Eye (tissue), 1 donor: ENCODE measurements around the gene PRRX2.
"Not testable (repeated sequence)": the region's sequence is repeated elsewhere in the genome, so short reads cannot be mapped to it uniquely, and the experiment has no call there.

ENCODE experiments used
- DNase-seq: peaks from one replicate; pipeline ENCODE4 v3.0.0-alpha.2; 2015

PRRX2 gene

DNA sequence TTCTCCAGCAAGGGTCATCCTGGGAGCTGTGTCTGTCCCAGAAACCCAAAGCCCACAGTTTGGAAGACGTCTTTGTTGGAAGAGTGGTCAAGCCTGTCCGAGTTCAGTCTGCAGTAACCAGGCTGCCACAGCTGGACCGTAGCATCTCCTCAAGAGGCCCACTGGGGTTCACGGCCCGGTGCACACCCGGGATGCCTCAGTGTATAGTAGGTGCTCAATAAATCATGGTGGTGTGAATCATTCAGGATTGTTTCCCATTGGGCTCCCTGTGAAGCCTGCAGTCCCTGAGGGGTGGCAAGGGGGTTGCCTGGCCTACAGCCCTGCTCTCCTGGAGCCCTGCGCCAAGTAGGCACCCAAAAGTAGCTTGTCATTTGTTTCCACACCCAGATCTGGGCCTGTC, 10.3 kb upstream of the PRRX2 start:
- DNase-seq = no peak

DNA sequence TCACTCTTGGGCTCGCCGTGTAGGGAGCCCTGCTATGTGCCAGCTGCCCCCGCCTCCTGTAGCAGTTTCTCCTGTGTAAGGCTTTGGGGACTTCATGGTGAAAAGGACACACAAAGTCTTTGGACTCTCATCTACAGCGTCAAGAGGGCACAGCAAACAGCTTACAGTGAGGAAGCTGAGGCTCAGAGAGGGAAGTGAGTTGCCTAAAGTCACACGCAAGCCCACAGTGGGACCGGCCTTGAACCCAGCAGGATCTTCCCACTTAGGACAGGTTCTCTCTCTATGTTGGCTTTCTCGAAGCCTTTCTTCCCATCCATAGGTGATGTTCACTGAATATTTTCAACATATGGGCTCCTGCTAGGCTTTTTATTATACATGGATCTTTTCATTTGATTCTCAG, 9.8 kb upstream of the PRRX2 start:
- DNase-seq = no peak

DNA sequence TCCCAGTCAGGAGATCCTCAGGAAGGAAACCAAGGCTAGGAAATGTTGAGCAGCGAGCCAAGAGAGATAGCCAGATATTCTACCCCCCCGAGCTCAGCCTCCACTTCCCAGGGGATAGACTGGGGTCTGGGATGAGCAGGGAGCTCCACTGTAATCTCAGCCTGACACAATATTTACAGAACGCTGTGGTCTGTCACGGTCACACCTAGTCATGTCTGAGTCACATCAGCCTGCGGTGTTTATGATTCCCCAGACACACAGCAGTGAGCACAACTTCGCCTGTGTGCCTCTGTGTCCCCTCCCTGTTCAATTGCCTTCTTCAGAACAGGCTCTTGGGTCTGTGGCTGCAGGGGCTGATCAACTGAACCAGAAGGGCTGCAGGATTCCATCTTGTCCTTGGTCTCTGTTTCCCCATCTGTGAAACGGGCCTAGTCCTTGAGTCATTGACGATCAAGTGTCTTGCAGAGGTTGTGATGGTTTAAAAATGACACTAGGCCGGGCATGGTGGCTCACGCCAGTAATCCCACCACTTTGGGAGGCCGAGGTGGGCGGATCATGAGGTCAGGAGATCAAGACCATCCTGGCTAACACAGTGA, 8.6 kb upstream of the PRRX2 start:
- no peak for DNase-seq

DNA sequence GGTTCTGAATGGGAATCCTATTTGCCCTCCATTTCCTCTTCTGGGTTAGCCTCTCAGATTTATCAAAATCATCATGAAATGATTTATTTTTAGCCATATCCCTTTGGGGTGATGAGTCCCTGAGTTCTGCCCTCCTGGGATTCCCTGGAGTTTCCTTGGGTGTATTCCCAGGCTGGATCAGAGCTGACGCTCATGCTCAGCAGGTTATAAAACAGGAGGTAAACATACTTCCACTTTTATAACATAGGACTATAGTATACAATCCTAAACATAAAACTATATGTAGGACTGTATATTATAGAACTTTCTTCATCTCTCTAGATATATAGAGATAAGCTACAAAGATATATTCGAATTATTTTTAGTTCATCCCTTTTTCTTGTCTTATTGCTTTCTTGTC, 4.4 kb upstream of the PRRX2 start:
- no peak for DNase-seq

DNA sequence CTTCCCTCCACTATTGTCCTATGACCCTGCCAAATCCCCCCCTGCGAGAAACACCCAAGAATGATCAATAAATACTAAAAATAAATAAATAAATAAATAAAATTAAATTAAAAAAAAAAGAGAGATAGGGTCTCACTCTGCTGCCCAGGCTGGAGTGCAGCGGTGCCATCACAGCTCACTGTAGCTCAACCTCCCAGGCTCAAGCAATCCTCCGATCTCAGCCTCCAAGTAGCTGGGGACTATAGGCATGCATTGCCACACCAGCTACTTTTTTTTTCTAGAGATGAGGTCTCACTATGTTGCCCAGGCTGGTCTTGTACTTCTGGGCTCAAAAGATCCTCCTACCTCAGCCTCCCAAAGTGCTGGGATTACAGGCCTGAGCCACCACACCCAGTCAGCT, 3.2 kb upstream of the PRRX2 start:
- not testable (repeated sequence) for DNase-seq

DNA sequence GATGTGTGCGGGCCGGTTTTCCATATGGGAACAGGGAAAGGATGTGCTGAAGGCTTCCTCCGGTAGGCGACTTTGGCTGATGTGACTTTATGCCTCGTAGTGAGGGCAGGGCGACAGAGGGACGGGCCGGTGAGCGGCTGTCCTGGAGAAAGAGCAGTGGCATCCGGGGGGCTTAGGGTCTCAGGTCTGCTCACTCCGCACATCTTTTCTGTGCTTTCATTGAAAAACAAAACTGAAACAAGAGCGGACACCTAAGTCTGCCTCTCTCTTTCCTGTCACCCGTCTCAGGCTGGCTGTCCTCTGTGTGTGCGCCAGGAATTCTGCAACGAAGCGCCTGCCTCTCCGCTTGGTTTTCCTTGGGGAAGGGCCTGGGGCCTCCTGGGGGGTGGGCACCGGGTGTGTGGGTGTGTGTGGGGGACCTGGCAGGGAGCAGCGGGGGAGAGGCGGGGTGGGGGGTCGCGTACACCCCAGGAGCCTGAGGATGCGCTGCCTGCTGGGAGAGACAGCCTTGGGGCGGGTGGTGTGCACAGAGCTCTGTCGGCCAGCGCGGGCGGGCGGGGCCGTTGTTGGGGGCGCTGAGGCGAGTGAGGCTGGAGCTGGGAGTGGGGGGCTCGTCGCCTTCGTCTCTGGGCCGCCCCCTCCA, 580 bp upstream of the PRRX2 start:
- peak; percentile 61 for DNase-seq

DNA sequence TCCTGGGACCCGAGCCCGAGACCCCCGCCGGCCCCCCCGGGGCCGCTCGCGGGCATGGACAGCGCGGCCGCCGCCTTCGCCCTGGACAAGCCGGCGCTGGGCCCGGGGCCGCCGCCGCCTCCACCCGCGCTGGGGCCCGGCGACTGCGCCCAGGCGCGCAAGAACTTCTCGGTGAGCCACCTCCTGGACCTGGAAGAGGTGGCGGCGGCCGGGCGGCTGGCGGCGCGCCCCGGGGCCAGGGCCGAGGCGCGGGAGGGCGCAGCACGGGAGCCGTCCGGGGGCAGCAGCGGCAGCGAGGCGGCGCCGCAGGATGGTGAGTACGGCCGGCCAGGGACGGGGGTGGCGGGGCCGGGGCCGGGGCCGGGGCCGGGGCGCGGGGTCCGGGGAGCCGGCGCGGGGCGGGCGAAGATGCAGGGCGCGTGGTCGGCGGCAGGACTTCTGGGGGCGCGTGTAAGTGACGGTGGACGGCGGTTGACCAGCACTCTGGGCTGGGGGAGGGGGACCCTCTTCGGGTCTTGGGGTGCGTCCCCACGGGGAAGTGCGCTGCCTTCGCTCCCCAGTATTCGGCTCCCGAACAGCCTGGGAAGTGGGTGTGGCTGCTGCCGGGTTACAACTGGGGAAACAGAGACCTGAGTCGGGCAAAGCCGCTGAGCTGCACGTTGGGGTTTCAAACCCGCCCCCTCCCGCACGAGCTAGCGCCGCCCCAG, 520 bp downstream of the PRRX2 start:
- DNase-seq = peak; percentile 20

DNA sequence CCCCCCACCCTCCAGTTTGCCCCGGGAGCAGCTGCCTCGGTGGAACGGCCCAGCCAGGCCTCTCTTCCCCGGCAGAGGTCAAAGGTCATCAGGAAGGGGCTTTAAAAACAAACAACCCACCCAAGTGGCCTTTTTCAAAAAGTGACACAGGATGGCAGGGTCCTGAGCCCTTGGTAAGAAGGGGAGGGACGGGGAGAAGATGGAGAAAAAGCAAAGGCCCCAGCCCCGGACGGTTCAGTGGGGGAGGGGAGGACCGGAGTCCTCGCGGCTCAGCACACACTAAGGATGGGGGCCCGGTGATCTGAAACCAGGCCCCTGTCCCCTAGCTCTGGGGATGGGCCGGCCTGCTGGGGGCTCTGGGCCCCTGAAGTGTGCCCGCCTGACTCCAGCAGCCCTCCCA, 1.1 kb downstream of the PRRX2 start:
- DNase-seq = peak; percentile 18

DNA sequence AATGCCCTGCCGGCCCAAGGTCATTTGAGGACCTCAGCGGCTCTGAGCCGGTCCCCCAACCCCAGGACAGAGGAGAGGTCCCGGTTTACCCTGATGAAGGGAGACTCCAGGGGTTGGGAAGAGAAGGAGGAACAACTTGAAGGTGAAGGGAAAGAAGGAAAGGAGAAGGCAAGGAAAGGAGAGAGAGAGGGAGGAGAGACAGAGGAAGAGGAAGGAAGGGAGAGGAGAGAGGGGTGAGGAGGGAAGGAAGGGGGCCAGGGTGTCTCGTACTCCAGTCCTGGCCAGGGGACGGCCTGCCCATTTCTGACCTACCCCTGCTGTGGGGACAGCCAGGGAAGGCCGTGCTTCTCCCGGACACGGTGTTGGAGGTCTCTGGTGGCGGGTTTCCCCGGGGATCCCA, 1.9 kb downstream of the PRRX2 start:
- no peak for DNase-seq

DNA sequence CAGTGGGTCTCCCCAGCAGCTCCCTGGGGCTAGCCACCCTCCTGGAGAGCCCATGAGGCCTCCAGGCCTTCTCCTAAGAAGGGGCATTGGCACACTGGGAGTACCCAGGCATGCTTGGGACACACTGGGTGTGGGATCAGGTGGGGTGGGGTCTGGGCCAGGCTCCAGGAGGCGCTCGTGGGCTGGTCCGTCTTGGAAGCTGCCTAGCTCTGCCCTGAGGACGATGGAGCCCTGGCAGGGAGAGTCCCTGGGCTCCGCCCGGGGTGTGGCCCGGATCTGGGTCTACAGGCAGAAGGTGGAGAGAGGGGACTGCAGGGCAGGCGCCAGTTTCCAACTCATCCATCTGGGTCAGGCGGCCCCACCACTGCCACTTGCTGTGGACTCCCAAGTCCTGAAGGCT, 2.4 kb downstream of the PRRX2 start:
- DNase-seq = no peak

DNA sequence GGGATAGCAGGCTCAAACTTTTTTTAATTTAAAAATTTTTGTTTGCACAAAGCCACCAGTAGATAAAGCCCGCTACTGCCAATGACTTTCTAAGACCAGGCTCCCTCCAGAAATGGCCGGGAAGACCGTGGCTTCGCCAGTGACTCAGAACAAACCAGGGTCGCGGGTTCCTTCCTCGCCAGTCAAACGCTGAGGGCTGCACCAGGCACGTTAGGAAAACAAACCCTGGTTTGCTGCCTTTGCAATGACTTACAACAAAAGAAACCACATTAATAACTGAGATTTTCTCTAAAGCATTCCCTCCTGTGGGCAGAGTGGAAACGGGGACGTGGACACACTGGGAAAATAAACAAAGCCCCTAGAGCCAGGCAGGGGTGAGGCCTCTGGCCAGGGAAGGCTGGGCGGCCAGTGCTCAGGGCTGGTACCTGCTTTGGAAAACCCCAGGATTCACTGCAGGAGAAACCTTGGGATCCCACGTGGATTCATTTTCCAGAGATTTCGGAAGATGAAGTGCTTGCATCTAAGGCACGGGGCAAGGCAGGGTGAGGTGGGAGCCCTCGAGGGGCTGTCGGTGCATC, 3.8 kb downstream of the PRRX2 start:
- DNase-seq = no peak

DNA sequence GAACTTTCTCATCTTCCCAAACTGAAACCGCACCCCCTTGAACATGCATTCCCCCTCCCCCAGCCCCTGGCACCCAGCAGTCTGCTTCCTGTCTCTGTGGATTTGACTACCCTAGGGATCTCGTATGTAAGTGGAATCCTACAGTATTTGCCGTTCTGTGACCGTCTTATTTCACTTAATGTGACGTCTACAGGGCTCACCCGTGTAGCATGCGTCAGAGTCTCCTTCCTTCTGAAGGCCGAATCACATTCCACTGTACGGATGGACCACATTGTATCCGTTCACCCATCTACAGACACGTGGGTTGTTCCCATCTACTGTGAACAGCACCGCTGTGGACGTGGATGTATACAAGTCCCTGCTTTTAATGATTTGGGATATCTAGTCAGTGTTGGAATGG, 4.5 kb downstream of the PRRX2 start:
- DNase-seq = no peak

DNA sequence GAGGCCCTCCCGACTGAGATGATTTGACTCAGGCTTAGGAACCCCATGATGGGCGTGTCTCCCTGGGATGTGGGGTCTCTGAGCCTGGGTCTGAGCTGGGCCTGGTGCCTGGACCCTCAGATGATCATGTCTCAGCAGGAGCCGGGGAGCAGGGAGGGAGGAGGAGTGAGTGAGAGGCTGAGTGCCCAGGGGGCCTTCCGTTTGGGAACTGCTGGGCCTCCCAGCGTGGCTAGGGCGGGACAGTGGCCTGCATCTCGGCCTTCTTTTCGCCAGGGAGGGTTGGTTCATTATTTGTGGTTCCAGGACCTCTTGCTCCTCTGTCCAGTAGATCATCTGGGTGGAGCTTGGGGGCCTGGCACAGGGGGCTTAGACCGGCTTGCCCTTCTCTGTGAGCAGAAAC, 5.6 kb downstream of the PRRX2 start:
- no peak for DNase-seq

DNA sequence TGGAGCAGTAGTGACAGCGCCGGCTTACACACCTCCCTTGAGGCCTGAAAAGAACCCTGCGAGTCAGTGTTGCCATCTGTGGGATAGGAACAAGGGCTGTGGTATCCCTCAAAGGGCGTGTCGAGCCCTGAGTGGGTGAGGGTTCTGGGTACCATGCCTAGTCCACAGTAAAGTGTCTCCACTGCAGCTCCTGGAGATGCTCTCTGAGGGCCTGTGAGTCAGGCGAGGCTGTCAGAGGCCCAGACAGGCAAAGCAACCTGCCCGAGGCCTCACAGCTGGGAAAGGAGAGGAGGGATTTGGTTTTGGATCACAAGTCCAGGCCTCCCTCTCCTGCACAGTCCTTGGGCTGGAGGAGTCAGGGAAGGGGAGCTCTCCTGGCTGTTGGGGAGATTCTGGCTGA, 6.1 kb downstream of the PRRX2 start:
- DNase-seq = no peak

DNA sequence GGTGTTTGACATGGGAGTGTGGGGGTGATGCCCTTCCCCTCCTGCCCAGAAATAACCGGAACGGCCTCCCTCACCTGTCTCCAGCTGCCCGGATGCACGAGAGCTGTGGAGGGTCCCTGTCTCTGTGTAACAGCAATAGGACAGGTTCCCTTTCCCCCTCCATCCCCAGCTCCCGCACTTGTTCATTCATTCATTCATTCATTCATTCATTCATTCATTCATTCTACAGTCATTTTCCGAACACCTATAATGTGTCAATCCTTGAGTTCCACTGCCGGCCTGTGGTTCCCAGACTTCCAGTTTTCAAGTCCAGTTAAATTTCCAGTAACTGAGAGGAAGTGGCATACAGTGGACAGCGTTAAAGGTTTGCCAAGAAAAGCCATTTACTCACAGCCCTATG, 7.3 kb downstream of the PRRX2 start:
- DNase-seq = no peak

DNA sequence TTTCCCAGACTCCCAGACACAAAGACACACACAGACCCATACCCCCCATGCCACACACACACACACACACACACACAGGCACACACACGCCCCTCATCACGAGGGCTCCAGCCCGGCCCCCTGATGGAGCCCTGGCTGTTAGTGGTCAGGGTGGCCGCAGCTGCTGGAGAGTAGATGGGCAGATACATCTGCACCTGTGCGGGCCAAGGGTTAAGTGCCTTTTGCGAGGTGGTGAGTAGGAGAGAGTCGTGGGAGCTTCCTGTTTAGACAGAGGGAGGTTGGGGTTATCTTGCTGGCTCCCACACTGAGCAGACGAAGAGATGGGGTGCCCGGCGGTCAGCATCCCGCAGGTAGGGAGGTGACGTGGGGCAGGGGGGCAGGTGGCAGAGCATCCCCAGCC, 8.2 kb downstream of the PRRX2 start:
- no peak for DNase-seq

DNA sequence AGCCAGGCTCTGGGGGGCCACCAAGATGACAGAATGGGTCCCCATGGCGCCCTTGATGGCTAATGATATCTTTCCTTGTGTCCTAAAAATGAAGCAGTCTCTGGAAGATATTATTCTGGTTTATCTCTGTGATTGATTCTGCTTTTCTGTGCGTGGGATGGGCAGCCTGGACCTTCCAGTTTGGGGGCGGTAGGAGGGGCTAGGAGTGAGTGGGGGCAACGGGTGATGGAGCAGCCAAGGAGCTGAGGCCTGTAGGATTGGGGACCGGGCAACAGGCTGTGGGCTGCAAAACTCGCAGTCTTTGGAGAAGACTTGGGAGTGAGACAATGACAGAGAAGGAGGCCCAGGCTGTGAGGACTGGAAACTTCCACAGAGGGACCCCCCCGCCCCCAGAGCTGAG, 8.8 kb downstream of the PRRX2 start:
- no peak for DNase-seq

DNA sequence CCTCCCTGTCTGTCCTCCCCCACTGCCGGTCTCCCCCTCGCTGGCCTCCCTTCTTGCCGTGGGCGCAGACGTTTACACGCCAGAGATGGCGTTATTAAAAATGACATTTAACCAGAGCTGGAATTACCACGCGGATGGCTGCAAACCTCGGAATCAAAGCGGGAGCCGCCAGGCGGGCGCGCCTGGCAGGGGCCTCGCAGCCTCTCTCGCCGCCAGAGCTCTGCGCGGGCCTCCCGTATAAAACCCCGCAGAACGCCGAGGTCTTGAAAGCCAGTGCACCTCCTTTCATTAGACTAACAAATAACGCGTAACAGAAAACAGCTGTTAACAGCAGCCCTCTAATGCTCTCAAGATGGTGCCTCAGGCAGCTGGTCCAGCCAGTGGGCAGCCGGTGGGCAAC, 10.2 kb downstream of the PRRX2 start:
- peak; percentile 62 for DNase-seq

DNA sequence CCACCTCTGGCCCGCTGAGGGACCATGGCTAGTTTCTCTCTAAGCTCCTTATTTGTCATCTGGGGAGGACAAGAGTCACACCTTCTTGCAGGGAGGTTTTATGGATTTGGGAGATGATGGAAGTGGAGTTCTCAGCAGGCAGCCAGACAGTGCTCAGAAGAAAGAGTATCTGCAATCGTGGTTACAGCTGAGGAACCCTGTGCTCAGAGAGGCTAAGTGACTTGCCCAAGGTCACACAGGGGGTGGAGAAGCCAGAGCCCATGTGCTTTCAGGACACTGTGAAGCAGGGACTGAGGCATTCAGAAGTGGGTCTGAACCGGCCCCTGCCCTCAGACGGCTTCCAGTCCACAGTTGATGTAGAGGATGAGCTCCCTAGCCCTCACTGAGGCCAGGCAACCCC, 10.8 kb downstream of the PRRX2 start:
- no peak for DNase-seq

DNA sequence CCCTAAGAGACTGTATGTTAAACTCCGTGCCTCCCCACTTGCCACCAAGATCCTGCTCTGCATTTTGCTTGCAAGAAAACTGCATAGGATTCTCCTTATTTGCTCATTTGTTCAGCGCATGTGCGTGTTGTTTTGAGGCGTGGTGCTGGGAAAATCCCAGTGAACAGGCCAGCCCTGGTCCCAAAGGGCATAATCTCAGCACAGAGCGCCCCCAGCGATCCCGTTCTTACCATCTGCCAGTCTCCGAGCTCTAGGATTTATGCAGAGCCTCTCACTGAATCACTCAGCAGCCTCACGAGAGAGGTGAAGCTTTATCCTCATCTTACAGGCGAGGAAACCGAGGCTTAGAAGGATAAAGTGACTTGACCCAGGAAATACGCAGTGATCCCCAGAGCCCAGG, 11.5 kb downstream of the PRRX2 start:
- DNase-seq = peak; percentile 60

DNA sequence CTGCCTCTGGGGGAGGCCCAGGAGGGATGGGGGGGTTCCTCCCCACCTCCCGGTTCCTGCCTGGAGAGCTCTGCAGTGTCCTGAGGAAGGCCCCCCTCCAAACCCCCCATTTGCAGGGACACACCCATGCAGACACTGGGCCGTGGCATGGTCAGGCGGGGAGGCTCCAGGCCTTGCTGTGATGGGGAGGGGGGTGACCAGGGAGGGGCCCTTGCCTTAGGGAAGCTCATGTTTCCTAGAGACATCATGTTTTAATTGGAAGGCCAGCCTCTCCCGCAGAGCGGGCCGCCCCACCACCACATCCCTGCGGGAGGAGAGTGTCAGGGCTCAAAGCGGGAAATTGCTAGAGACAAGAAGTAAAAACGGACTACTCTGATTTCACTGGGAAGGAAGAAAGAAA, 12.0 kb downstream of the PRRX2 start:
- DNase-seq = peak; percentile 77

DNA sequence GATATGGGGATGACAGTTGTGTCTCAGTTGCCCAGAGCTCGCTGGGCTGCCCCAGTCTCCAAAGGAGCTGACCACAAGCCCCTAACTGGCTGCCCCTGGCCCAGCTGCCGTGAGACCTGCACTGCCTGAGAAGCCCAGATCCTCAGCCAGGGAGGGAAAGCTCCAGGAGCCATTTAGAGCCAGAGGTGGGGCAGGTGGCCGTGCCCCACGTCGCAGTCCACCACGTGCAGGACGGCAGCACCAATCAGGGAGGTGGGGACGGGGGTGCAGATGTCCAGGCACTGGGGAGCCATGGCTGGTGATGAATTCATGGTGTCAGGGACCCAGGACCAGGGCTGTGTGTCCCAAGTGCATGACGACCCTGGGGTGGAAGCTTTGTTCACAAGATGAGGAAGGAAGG, 13.4 kb downstream of the PRRX2 start:
- DNase-seq = no peak

DNA sequence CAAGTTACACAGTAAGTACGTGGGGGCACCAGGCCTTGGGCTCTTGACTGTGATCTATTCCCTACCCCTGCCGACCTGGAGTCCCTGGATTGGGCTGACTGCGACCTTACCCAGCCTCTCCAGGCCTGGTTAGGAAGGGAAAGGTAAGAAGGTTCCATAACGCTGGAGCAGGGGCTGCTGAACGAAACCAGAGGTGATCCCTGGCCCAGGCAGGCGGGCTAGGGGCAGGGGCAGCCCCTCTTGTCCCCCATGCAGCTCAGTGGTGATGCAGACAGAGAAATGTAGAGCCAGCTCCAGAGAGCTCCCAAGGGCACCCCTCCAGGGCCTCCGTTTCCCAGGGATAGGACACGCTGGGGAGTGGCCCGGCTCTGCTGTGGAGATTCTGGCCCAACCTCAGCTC, 14.1 kb downstream of the PRRX2 start:
- no peak for DNase-seq

DNA sequence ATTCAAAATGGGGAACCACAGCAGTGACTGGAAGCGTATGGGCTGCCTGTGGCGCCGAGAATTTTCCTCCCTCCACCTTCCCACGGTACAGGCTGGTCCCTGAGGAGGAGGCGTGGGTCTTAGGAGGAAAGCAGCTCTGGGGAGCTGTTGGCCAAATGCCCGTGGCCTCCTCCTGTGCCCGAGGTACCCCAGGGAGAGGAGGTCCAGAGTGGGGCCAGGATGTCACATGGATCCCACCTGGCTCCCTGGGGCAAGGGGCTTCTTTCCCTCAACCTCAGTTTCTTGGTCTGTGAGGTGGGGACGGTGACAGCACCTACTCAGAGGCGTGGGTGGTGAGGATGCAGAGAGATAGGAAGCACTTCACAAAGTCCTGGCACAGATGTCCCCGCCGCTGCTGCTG, 16.5 kb downstream of the PRRX2 start:
- DNase-seq = no peak
